ENCODE results near the gene GRIA4.
"Not testable (repeated sequence)": the region's sequence is repeated elsewhere in the genome, so short reads cannot be mapped to it uniquely, and the experiment has no call there.

Gene GRIA4

DNA sequence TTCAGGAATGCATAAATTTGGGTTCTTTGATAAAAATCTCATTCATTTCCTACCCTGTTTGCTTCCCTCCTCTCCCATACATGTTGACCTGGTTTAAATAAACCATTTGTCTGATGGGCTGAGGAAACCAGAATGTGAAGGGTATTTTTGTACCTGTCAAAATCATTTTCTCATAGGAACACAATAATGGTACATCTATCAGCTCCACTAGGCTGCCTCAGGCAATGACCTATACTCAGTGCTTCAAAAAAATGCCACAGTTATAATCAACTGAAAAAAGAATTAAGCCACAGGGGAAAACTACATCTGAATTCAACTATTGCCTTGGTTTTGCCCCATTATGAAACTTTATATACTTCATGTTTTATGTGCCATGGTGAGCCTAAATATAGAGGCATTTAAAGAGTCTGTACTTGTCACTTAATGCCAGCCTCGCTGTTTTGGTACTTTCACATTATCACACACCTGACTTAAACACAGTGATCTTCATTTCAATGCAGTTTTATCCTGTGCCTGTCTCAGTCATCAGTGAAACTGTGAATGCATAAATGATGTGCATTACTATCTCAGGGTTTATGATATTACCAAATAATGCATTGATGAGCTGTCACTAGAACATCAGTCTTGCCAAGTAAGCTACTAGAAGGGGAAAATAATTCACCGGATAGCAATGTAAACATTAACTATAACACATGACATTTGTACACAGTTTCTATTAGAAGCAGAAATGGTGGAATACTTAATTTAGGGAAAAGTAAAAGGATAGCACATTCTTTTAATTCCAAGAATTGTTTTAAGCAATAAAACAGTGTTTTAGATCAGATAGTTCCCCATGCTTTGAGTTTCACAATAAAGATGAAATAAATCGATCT is 319.4 kb downstream of the GRIA4 start:
- peak; percentile 25 for DNase-seq

DNA sequence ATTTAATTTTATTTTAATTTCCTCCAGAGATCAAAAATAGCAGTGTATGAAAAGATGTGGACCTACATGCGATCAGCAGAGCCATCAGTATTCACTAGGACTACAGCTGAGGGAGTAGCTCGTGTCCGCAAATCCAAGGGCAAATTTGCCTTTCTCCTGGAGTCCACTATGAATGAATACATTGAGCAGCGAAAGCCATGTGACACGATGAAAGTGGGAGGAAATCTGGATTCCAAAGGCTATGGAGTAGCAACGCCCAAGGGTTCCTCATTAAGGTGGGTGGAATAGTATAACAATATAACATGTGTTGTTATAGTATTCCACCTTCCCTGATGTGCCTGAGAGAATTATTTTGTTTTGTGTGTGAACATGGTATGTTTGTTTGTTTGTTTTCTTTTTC is 323.8 kb downstream of the GRIA4 start:
- no peak for DNase-seq

DNA sequence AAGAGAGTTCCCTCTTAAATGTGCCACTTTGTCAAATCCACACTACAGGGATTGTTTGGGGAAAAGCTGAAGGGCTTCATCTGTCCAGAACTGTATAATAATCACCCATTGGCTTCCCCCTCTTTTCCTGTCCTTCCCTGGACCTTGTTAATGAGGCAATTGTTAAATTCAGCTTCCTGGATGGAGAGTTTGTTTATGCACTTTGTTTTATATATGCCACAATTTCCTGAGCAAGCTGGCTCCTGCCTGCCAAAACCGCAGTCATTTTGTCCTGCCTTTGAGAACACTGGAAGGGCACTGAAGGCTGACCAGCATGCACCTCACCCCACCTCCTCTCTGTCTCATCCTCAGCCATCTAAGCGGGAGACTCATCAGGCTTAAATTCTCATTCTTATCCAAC is 325.9 kb downstream of the GRIA4 start:
- no peak for DNase-seq

GRCh38 chr11:105937331-105937730 is 327.5 kb downstream of the GRIA4 start:
- peak; percentile 54 for DNase-seq

DNA sequence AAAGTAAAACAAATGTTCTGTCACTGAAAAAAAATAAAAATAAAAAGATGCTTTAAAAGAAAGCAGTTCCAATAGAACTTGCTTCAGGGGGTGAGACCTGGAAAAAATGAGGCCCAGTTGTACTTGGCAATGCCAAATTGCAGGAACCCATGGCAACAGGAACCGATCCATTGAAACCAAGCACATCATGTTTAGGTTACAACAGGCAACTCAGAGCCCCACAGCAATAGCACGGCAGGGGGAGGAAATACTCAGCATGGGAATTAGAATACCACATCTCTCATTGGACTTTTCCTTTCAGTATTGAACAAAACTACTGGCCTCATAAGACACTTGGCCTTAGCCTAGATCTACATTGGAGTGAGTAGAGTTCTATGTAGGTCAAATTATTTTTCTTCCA is 327.9 kb downstream of the GRIA4 start:
- DNase-seq = no peak

GRCh38 chr11:105942921-105943320 is 333.0 kb downstream of the GRIA4 start:
- no peak for DNase-seq

DNA sequence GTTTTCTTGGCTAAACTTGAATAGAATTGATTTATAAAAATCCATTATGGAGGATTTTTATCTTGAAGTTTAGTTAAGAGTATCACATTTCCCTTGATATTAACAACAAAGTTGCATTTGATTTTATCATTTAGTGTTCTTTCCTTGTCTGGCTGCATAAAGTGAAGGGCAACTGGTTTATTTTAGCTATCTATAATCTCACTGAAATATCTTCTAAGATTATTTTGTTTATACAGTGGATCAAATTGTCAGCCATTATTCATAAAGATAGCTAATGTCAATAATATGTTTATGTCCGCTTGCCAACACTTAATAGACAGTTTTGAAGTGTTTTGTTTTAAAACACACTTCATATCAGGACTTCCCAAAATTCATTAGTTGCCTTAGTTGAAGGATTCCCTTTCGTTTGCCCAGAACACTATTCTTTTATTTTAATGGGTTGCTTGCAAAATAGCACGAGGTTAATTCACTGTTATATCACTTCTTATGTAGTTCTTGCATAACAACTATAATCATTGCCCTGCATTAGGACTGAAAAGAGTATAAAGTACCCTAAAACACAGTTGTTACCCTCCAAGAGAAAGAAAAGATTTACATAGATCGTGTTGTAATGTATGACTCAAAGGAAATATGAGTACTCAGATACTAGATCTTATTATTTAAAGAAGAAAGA is 339.2 kb downstream of the GRIA4 start:
- DNase-seq = no peak

GRCh38 chr11:105953886-105954285 is 344.0 kb downstream of the GRIA4 start:
- DNase-seq = no peak

DNA sequence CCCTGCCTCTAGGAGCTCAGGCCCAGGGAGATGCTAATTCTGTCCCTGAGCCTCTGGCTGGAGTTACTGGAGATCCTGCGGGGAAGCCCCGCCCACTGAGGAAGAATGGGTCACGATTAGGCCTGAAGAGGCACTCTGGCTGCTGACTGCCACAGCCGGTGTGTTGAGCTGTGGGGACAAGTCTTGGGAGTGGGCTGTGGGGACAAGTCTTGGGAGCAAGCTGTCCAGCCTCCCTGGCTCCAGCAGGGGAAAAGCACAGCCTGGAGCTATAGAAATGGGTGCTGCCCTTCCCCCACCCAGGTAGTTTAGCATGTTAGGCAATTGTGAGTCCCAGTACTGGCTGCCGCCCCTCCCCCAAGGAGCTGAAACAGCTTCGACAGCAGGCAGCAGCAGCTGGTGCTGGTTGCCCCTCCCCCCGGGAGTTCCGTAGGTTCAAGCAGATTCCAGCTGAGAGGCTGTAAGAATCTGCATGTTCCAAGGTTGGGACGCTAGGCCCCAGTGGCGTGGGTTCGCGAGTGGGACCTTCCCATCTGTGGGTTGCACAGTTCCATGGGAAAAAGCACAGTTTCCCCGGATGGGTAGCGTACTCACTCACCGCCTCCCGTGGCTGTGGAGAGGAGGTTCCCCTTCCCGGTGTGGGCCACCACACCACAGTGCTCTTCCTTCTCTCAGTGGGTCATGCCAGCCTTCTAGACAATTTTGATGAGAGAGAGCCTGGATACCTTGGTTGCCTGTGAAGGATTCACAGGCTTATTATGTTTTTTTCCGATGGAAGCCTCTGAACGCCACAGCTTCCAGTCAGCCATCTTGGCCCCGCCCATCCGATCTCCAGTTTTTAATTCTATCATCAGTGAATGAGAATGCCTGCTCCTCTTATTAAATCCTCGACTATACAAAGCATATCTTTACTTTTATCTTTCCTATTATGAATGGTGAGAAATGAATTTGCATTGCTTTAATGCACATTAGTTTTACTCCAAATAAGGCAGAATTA is 350.7 kb downstream of the GRIA4 start:
- DNase-seq = no peak

GRCh38 chr11:105968021-105968697 is 358.3 kb downstream of the GRIA4 start:
- peak; percentile 52 for DNase-seq

- no peak for DNase-seq
Measured at GRCh38 chr11:105969756-105970155, 359.9 kb downstream of the GRIA4 start.

GRCh38 chr11:105975128-105975527 is 365.3 kb downstream of the GRIA4 start:
- DNase-seq = peak; percentile 17

GRCh38 chr11:105979997-105980703 is 370.3 kb downstream of the GRIA4 start:
- DNase-seq = no peak

DNA sequence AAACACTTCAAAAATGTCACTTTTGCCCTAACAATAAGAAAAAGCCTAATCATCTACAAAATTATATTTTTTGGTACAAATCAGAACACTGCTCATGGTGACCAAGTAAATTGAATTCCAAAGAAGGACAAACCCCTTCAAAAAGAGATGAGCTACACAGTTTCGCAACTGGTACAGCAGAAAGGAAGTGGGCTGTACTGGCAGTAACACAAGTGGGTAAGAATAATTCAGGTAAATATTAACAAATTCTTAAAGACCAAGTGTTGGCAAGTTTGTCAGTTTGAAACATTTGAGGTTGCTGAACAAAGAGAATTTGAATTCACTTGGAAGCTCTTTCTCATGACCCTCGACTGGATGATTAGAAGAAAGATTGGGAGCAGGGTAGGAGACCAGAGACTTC is 376.7 kb downstream of the GRIA4 start:
- no peak for DNase-seq

GRCh38 chr11:105988197-105988596 is 378.3 kb downstream of the GRIA4 start:
- no peak for DNase-seq

DNA sequence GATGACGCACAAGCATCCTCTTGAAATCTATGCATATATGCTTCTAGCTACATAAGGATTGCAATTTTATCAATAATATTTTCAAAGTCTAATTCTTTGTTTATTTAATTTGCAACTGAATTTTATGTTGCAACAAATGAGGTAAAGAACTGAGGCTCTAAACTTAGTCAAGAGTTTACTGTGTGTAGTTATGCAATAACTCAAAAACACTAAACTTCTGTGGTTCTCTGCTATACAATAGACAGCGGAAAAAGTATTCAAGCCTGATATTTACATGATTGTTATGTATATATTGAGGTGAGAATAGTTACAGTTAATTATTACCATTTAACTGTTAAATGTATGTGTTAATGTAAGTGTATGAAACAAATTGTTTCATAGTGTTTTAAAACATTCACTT is 379.3 kb downstream of the GRIA4 start:
- DNase-seq = no peak

- no peak for DNase-seq
Measured at GRCh38 chr11:105991888-105992287, 382.0 kb downstream of the GRIA4 start.

- no peak for DNase-seq
Measured at GRCh38 chr11:106001304-106002012, 391.6 kb downstream of the GRIA4 start.

GRCh38 chr11:106003094-106003493 is 393.2 kb downstream of the GRIA4 start:
- not testable (repeated sequence) for DNase-seq

DNA sequence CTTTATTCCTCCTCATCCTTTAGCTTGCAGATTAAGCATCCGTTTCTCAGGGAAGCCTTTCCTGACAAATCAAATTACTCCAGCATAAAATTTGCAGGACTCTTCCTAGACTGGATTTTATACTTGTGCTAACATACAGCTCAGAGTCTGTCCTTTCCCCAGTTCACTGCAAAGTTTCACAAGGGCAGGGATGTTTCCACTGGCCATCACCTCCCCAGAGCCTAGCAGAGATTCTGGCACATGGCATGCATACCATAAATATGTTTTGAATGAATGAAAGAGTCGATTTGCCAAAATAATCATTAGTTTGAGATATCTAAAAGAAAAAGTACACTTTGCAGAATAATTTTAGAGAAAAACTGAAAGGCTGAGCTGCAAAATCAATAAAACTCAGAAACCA is 401.6 kb downstream of the GRIA4 start:
- no peak for DNase-seq

GRCh38 chr11:106012744-106013143 is 402.9 kb downstream of the GRIA4 start:
- DNase-seq = peak; percentile 66
